ENCODE data around the gene POGZ.

The POGZ gene

DNA sequence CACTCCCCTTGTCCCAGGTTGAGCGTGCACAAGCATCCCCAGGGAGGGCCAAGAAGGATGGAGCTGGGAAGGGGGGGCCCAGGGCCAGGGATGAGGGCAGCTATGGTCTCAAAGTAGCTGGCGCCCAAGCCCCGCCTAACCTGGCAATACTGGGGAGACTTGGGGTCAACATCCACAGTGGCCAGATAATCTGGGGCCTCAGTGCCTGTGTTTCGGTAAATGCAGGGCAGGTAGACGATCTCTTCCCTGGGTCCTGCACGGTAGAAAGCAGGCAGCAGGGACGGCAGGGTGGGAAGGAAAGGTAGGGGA is 90.0 kb downstream of the POGZ start:
- no peak for DNase-seq

DNA sequence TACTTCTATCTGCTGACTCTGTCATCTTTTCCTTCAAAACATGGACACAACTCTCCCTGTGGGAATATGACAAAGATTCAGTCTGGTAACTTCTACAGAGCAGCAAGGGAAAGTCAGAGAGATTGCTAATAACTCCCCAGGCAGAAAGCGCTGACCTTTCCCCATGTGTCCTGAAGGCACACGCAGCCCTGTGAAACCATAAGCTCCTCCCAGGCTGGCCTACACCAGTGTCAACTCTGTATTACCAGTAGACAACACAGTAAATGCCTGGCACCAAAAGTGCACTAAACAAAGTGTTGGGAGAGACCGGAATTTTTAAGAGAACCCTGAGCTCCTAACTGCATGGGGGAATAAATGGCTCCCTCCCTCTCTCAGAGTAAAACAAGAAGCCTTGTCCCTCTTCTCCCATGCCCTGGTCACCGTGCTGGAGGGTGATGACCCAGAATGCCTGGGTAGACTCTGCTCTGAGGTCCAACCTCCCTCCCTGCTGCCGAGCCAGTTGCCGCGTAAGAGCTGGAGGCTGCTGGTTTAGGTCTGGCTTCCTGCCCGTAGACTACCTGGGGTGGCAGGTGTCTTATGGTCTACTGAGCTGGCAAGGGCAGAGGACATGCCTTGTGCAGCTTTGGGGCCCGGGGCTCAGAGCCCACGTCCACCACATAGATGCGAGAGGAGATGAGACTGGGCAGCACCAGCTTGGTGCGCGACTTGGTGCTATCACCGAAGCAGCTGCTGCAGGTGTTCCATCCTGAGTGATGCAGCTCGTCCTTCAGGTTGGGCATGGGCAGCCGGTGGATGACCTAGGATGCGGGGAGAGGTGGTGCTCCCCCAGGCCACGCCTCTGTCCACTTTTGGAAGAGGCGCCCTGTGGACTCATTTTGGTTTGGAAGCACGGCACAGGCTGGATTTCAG is 90.6 kb downstream of the POGZ start:
- no peak for DNase-seq

DNA sequence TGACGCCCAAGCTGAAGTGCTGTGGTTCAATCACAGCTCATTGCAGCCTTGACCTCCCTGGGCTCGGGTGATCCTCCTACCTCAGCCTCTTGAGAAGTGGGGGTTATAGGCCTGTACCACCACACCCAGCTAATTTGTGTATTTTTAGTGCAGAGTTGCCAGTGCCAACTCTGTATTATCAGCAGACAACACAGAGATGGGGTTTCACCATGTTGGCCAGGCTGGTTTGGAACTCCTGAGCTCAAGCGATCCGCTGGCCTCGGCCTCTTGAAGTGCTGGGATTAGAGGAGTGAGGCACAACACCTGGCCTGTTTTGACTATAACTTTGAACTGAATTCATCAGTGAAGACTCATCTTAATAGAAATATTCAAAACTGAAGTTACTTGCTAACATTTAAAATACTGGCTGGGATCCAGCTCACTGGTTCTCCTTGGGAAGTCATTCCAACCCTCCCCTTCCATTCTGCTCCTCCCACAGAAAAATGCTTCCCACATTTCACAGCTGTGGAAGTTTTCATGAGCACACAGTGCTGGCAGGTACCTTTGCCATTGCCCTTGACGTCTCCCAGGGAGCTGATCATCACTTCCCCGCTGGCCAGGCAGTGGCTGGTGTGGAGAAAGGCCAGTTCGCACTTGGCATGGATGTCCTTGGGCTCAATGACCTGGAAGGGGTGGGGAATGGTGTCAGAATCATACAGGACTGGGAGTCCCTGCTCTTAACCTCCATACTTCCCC is 91.5 kb downstream of the POGZ start:
- DNase-seq = no peak

DNA sequence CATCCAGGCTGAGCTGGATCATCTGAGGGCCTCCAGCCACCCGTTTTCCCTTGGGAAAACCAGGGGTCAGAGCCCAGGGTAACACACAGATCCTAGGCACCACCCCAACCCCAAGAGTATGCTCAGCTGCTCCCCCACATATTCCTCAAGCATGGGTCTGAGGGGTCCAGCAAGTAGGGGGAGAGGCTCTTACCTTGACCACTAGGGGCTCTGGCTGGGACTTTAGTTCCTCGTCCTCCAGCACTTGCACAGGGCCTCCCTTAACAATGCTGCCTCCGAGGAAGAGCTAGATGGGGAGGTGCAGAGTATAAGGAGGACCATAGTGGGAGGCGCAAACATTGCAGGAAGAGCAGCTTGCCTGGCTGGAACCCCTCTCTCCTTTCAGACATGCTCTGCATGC is 94.3 kb downstream of the POGZ start:
- DNase-seq = no peak

DNA sequence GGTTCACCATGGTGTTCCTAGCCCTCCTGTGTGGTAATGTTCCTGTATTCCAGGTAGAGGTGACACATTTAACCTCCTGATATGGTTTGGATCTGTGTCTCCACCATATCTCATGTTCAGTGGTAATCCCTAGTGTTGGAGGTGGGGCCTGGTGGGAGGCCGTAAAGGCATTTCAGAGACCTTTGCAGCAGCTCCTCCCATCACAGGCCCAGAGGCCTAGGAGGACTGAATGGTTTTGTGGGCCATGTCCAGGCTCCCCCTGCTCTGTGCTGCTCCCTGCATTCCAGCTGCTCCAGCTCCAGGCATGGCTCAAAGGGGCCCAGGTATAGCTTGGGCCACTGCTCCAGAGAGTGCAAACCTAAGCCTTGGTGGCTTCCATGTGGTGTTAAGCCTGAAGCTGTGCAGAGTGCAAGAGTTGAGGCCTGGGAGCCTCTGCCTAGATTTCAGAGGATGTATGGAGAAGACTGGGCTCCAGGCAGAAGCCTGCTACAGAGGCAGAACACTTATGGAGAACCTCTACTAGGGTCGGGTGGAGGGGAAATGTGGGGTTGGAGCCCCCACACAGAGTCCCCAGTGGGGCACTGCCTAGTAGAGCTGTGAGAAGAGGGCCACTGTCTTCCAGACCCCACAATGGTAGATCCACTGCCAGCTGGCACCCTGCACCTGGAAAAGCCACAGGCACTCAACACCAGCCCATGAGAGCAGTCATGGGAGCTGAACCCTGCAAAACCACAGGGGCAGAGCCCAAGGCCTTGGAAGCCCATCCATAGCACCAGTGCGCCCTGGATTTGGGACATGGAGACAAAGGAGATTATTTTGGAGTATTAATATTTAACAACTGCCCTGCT is 96.8 kb downstream of the POGZ start:
- no peak for DNase-seq

DNA sequence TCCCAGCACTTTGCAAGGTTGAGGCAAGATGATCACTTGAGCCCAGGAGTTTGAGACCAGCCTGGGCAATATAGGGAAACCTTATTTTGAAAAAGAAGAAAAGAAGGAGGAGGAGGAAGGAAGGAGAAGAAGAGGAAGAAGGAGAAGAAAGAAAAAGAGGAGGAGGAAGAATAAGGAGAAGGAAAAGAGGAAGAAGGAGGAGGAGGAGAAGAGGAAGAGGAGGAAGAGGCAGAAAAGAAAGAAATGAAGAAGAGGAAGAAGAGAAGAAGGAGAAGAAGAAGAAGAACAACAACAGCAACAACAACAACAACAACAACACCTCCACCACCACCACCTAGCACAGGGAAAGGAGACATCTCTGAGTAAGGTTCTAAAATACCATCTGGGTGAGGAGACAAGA is 97.4 kb downstream of the POGZ start:
- DNase-seq = no peak

DNA sequence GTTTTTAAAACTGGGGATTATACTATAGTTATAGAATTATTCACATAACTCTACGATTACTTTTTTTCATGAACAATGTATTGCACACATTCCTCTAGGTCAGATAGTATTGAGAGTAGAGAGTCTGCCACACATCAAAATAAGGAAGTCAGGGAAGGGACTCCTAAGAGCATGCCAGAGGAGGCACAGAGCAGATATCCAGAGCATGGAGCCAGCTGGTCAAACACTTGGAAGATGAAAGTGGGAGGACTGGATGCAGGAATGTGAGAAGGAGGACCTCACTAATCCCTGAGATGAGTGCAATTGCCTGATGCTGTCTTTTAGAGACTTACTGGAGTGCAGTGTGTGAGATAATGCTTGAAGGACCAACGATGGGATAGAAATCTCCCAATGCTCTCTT is 102.6 kb downstream of the POGZ start:
- no peak for DNase-seq
